ENCODE data around the gene ELP2.

DNA sequence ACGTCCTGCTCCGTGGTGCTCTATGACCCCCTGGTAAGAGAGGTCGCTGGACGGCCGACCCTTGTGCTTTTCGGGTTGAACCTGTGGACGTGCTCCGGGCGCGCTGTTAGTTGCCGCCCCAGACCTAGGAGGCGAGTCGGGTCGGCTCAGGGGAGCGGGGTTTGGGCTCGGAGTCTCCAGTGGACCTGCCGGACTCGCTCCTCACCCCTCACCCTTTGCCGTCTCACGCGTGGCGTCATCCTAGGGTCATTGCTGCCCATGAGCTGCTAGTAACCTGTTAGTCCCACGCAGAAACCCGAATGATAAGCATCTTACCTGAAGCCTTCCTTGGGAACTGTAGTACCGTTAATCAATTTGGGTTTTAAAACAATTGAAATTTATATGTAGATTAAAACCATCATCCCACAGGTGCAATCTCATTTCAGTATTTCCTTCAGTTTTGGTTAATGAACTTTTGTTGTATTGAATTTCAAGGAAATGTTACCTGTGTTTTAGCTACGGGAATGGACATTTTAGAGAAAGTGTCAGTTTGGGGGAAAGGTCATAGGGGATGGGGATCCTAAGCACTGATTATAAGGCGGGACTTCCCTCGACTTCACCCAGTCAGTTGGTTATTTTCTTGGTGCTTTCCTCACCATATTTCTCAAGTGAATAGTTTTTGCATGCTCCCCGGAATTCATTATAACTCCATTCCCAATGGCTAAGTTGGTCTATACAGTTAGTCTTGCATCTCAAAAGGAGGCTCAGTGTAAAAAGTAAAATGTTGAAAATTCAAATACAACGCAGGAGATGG is 536 bp downstream of the ELP2 start:
- TF ChIP-seq, protein P1, sequence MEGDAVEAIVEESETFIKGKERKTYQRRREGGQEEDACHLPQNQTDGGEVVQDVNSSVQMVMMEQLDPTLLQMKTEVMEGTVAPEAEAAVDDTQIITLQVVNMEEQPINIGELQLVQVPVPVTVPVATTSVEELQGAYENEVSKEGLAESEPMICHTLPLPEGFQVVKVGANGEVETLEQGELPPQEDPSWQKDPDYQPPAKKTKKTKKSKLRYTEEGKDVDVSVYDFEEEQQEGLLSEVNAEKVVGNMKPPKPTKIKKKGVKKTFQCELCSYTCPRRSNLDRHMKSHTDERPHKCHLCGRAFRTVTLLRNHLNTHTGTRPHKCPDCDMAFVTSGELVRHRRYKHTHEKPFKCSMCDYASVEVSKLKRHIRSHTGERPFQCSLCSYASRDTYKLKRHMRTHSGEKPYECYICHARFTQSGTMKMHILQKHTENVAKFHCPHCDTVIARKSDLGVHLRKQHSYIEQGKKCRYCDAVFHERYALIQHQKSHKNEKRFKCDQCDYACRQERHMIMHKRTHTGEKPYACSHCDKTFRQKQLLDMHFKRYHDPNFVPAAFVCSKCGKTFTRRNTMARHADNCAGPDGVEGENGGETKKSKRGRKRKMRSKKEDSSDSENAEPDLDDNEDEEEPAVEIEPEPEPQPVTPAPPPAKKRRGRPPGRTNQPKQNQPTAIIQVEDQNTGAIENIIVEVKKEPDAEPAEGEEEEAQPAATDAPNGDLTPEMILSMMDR (conservative IDR thresholded peaks at IDR 0.05): no peak
- TF ChIP-seq EZH2 (IDR thresholded peaks at IDR 0.05; ENCODE audit: low read depth): no peak
